Measurements from ENCODE around the gene FRAS1.
"Not testable (repeated sequence)": the region's sequence is repeated elsewhere in the genome, so short reads cannot be mapped to it uniquely, and the experiment has no call there.

The FRAS1 gene

GRCh38 chr4:78227411-78228057 lies 170.4 kb downstream of the FRAS1 start:
- DNase-seq (ENCODE audit: insufficient read length, low spot score), result no peak
- no peak for TF ChIP-seq POU2F2 (IDR thresholded peaks at IDR 0.05; ENCODE audit: low read depth, low read length)
- no peak for TF ChIP-seq POLR2AphosphoS5 (IDR thresholded peaks at IDR 0.05; ENCODE audit: low read depth, low read length)
- FAIRE-seq, result no peak

DNA sequence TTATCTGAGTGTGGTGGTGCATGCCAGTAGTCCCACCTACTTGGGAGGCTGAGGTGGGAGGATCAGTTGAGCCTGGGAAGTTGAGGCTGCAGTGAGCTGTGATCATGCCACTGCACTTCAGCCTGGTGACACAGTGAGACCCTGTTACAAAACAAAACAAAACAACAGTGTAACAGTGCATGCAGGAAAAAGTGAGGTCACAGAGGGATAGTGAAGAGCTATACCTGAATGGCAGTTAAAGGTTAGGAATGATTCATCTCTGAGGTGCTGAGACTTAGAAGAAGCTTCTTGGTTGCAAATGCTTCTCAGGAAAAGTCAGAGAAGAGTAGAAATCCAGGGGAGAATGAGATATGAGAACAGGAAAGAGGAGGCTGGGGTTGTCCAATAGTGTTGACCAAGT lies 178.7 kb downstream of the FRAS1 start:
- TF ChIP-seq PAX5 (IDR thresholded peaks at IDR 0.05; ENCODE audit: insufficient read depth, low read length, severe bottlenecking) (no peak), POU2F2 (IDR thresholded peaks at IDR 0.05; ENCODE audit: low read depth, low read length) (no peak), POLR2A (IDR thresholded peaks at IDR 0.05; ENCODE audit: low read depth, low read length) (no peak), TAF1 (IDR thresholded peaks at IDR 0.05; ENCODE audit: low read depth, low read length) (no peak), SPI1 (IDR thresholded peaks at IDR 0.05; ENCODE audit: low read depth, low read length) (no peak), POLR2AphosphoS5 (IDR thresholded peaks at IDR 0.05; ENCODE audit: low read depth, low read length) (no peak)
- FAIRE-seq (no peak), DNase-seq (ENCODE audit: insufficient read length, low spot score) (no peak)

DNA sequence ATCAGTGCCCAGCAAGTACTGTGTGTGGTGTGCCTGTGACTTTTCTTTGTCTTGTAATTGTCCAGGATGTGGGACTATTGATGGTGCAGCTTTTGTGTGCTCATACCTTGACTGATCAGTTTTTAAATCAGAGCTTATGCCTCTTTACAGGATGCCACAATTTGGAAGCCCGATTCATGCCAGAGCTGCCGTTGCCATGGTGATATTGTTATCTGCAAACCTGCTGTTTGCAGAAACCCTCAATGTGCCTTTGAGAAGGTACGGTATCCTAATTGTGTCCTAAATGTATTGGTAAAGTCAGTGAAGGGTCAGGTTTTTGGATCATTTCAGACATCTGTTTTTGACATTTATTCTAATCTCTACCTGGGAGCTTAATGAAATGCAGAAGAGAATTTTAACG lies 180.2 kb downstream of the FRAS1 start:
- TF ChIP-seq POLR2AphosphoS5 (IDR thresholded peaks at IDR 0.05; ENCODE audit: low read depth, low read length), result no peak
- TF ChIP-seq POU2F2 (IDR thresholded peaks at IDR 0.05; ENCODE audit: low read depth, low read length), result no peak
- TF ChIP-seq TAF1 (IDR thresholded peaks at IDR 0.05; ENCODE audit: low read depth, low read length), result no peak
- no peak for TF ChIP-seq SPI1 (IDR thresholded peaks at IDR 0.05; ENCODE audit: low read depth, low read length)
- TF ChIP-seq POLR2A (IDR thresholded peaks at IDR 0.05; ENCODE audit: low read depth, low read length), result no peak
- no peak for TF ChIP-seq PAX5 (IDR thresholded peaks at IDR 0.05; ENCODE audit: insufficient read depth, low read length, severe bottlenecking)
- no peak for FAIRE-seq
- DNase-seq (ENCODE audit: insufficient read length, low spot score), result no peak

DNA sequence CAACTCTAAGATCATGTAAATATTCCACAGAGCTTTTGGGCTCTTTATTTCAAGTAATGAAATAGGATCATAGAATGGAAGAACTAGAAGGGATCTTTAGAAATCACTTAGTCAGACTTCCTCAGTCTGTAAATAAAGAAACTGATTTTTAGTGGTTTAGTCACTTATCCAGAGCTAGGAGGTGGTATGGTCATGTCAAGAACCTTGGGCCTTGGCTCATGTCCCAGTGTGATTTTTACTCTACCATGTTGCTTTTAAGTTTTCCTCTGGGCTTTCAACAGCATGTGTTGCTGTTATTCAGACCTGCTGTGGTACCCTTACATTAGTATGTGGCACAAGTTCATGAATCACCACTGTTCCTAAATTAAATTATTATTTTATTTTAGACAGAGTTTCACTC lies 184.9 kb downstream of the FRAS1 start:
- TF ChIP-seq POLR2A (IDR thresholded peaks at IDR 0.05; ENCODE audit: low read depth, low read length) (no peak), TAF1 (IDR thresholded peaks at IDR 0.05; ENCODE audit: low read depth, low read length) (no peak), SPI1 (IDR thresholded peaks at IDR 0.05; ENCODE audit: low read depth, low read length) (no peak), POU2F2 (IDR thresholded peaks at IDR 0.05; ENCODE audit: low read depth, low read length) (no peak), PAX5 (IDR thresholded peaks at IDR 0.05; ENCODE audit: insufficient read depth, low read length, severe bottlenecking) (no peak), POLR2AphosphoS5 (IDR thresholded peaks at IDR 0.05; ENCODE audit: low read depth, low read length) (no peak)
- FAIRE-seq (no peak), DNase-seq (ENCODE audit: insufficient read length, low spot score) (no peak)

DNA sequence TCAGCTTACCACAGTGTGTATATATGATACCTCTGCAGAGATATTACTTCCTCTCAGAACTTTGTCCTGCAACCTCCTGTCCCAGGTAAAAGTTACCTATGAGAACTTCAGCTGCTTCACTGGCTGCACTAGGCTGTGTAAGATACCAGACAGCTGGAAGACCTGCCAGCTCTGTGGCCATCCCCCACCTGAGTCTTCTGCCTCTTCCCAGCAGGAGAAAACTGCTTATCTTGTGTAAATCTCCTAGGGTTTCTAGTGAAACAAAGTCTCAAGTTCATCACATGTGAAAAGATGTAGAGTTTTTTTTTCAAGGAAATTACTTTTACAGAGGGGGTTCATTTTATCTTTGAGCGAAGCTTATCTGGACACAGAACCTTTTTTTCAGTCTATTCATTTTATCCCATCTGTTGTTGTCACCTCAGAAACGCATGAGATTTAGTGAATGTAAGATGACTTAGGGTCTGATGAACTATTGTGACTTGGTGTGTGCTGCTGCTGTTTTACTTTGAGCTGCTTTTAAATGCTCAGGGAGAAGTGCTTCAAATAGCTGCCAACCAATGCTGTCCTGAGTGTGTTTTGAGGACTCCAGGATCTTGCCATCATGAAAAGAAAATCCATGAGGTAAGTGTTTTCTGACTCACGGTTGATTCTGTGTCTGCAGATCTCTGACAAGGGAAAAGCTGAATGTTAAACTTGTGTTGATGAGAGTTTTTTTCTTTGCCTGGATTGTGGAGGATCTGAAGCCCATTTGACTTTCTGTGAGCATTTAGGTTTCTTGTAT lies 187.8 kb downstream of the FRAS1 start:
- DNase-seq (ENCODE audit: insufficient read length, low spot score) (no peak), FAIRE-seq (no peak)
- TF ChIP-seq TAF1 (IDR thresholded peaks at IDR 0.05; ENCODE audit: low read depth, low read length), result no peak
- no peak for TF ChIP-seq POU2F2 (IDR thresholded peaks at IDR 0.05; ENCODE audit: low read depth, low read length)

GRCh38 chr4:78247536-78248285 lies 190.6 kb downstream of the FRAS1 start:
- no peak for DNase-seq (ENCODE audit: insufficient read length, low spot score)
- no peak for FAIRE-seq
- TF ChIP-seq POLR2AphosphoS5 (IDR thresholded peaks at IDR 0.05; ENCODE audit: low read depth, low read length) (no peak), TAF1 (IDR thresholded peaks at IDR 0.05; ENCODE audit: low read depth, low read length) (no peak), SPI1 (IDR thresholded peaks at IDR 0.05; ENCODE audit: low read depth, low read length) (no peak), PAX5 (IDR thresholded peaks at IDR 0.05; ENCODE audit: insufficient read depth, low read length, severe bottlenecking) (no peak), POU2F2 (IDR thresholded peaks at IDR 0.05; ENCODE audit: low read depth, low read length) (no peak), POLR2A (IDR thresholded peaks at IDR 0.05; ENCODE audit: low read depth, low read length) (no peak)

DNA sequence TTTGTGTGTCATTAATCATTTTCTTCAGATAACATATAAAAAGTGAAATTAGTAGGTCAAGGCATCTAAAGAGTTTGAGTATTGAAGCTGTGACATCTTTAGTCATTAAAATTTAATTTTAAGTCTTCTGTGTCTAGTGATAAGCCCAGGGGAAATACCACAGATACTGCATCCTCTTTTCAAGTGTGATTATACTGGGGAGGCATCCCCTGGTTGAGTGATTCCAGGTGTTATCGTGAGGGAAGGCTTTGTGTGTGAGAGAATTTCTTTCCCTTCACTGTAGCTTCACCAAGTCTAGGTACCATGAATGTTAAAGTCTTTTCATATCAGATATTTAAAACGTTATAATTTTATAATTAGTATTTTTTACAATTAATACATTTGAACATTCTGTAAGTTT lies 193.4 kb downstream of the FRAS1 start:
- no peak for FAIRE-seq
- no peak for DNase-seq (ENCODE audit: insufficient read length, low spot score)
- TF ChIP-seq POLR2AphosphoS5 (IDR thresholded peaks at IDR 0.05; ENCODE audit: low read depth, low read length), result no peak
- no peak for TF ChIP-seq POLR2A (IDR thresholded peaks at IDR 0.05; ENCODE audit: low read depth, low read length)
- no peak for TF ChIP-seq SPI1 (IDR thresholded peaks at IDR 0.05; ENCODE audit: low read depth, low read length)
- TF ChIP-seq POU2F2 (IDR thresholded peaks at IDR 0.05; ENCODE audit: low read depth, low read length), result no peak
- no peak for TF ChIP-seq TAF1 (IDR thresholded peaks at IDR 0.05; ENCODE audit: low read depth, low read length)
- TF ChIP-seq PAX5 (IDR thresholded peaks at IDR 0.05; ENCODE audit: insufficient read depth, low read length, severe bottlenecking), result no peak

- DNase-seq (ENCODE audit: insufficient read length, low spot score); FAIRE-seq: not testable (repeated sequence)
Observed at GRCh38 chr4:78252773-78253172, 195.7 kb downstream of the FRAS1 start.

- FAIRE-seq (no peak), DNase-seq (ENCODE audit: insufficient read length, low spot score) (no peak)
- TF ChIP-seq PAX5 (IDR thresholded peaks at IDR 0.05; ENCODE audit: insufficient read depth, low read length, severe bottlenecking) (no peak), POU2F2 (IDR thresholded peaks at IDR 0.05; ENCODE audit: low read depth, low read length) (no peak), SPI1 (IDR thresholded peaks at IDR 0.05; ENCODE audit: low read depth, low read length) (no peak), TAF1 (IDR thresholded peaks at IDR 0.05; ENCODE audit: low read depth, low read length) (no peak), POLR2AphosphoS5 (IDR thresholded peaks at IDR 0.05; ENCODE audit: low read depth, low read length) (no peak), POLR2A (IDR thresholded peaks at IDR 0.05; ENCODE audit: low read depth, low read length) (no peak)
Observed at GRCh38 chr4:78254893-78255292, 197.8 kb downstream of the FRAS1 start.

GRCh38 chr4:78265006-78265405 lies 207.9 kb downstream of the FRAS1 start:
- DNase-seq (ENCODE audit: insufficient read length, low spot score) (no peak), FAIRE-seq (no peak)
- no peak for TF ChIP-seq TAF1 (IDR thresholded peaks at IDR 0.05; ENCODE audit: low read depth, low read length)
- no peak for TF ChIP-seq POLR2A (IDR thresholded peaks at IDR 0.05; ENCODE audit: low read depth, low read length)

Measured in GM12891 (cell line).